ENCODE measurements around the gene JADE3.

The JADE3 gene

GRCh38 chrX:47059142-47059874 lies 147.1 kb downstream of the JADE3 start:
- TF ChIP-seq, protein P1, sequence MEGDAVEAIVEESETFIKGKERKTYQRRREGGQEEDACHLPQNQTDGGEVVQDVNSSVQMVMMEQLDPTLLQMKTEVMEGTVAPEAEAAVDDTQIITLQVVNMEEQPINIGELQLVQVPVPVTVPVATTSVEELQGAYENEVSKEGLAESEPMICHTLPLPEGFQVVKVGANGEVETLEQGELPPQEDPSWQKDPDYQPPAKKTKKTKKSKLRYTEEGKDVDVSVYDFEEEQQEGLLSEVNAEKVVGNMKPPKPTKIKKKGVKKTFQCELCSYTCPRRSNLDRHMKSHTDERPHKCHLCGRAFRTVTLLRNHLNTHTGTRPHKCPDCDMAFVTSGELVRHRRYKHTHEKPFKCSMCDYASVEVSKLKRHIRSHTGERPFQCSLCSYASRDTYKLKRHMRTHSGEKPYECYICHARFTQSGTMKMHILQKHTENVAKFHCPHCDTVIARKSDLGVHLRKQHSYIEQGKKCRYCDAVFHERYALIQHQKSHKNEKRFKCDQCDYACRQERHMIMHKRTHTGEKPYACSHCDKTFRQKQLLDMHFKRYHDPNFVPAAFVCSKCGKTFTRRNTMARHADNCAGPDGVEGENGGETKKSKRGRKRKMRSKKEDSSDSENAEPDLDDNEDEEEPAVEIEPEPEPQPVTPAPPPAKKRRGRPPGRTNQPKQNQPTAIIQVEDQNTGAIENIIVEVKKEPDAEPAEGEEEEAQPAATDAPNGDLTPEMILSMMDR (IDR thresholded peaks at IDR 0.05; ENCODE audit: insufficient read depth, low read length, poor library complexity, severe bottlenecking), result no peak
- no peaks in the 10 kb centered on the region for H3K27me3 ChIP-seq (replicated peaks; ENCODE audit: control insufficient read depth, insufficient read depth, low read length)
- no peak for DNase-seq (ENCODE audit: extremely low read depth, insufficient read length)
- H3K4me3 ChIP-seq (replicated peaks; ENCODE audit: low read depth, low read length), result no peak overlapping the region
- no peaks in the 10 kb centered on the region for H3K36me3 ChIP-seq (ENCODE audit: control insufficient read depth, insufficient read depth, low read length)

GRCh38 chrX:47060708-47061107 lies 148.5 kb downstream of the JADE3 start:
- TF ChIP-seq, protein P1 (IDR thresholded peaks at IDR 0.05; ENCODE audit: insufficient read depth, low read length, poor library complexity, severe bottlenecking), result no peak
- DNase-seq (ENCODE audit: extremely low read depth, insufficient read length), result no peak
- Histone ChIP-seq H3K36me3 (ENCODE audit: control insufficient read depth, insufficient read depth, low read length) (no peaks in the 10 kb centered on the region), H3K4me3 (replicated peaks; ENCODE audit: low read depth, low read length) (no peak overlapping the region), H3K27me3 (replicated peaks; ENCODE audit: control insufficient read depth, insufficient read depth, low read length) (no peaks in the 10 kb centered on the region)

DNA sequence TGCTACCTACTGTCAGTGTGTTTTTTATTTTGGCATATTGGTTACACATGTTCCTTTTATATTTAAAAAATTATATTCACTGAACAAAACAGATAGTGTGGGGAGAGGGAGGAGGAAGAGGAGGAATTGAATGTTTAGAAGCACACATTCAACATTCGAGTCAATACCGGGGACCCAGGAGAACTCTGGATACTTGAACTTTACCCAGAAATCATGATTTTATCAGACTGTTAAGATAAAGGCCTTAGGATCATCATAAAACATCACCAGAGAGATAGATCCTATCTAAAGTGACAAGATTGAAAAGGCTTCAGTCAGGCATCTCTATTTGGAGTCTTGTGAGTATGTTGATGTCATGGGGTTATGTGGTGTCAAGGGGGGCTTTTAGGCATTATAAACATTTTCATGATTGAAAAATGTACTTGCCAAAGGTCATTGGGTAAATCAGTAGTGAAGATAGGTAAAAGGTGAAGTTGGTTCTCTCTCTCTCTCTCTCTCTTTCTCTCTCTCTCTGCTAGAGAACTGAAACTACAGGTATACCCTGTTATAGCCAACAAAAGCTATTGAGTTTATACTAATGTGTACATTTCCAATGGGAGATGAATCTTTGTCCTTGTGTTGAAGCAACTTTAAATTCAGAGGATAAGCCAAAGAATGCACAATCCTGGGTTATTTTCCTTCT lies 149.2 kb downstream of the JADE3 start:
- Histone ChIP-seq H3K36me3 (ENCODE audit: control insufficient read depth, insufficient read depth, low read length) (no peaks in the 10 kb centered on the region), H3K27me3 (replicated peaks; ENCODE audit: control insufficient read depth, insufficient read depth, low read length) (no peaks in the 10 kb centered on the region)

GRCh38 chrX:47063179-47063578 lies 151.0 kb downstream of the JADE3 start:
- no peaks in the 10 kb centered on the region for H3K36me3 ChIP-seq (ENCODE audit: control insufficient read depth, insufficient read depth, low read length)
- DNase-seq (ENCODE audit: extremely low read depth, insufficient read length), result no peak
- H3K4me3 ChIP-seq (replicated peaks; ENCODE audit: low read depth, low read length), result no peak overlapping the region
- H3K27me3 ChIP-seq (replicated peaks; ENCODE audit: control insufficient read depth, insufficient read depth, low read length), result no peaks in the 10 kb centered on the region
- TF ChIP-seq, protein P1 (IDR thresholded peaks at IDR 0.05; ENCODE audit: insufficient read depth, low read length, poor library complexity, severe bottlenecking), result no peak

More for the DNA sequence above, 149.2 kb downstream of the JADE3 start:
- no peak for DNase-seq (ENCODE audit: extremely low read depth, insufficient read length)
- TF ChIP-seq, protein P1 (IDR thresholded peaks at IDR 0.05; ENCODE audit: insufficient read depth, low read length, poor library complexity, severe bottlenecking), result no peak
- H3K4me3 ChIP-seq (replicated peaks; ENCODE audit: low read depth, low read length), result no peak overlapping the region

DNA sequence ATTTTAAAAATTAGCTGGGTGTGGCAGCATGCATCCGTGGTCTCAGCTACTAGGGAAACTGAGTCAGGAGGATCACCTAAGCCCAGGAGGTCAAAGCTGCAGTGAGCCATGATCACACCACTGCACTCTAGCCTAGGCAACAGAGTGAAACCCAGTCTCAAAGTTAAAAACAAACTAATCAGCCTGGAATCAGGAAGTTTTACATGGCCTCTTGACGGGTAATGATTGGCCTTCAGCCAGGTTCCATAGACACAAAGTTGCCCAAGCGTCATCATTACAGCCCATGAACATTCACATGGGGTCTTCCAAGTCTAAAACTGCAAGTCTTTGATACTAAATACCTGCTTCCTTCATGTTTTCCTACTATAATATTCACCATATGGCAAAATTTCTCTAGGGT lies 156.0 kb downstream of the JADE3 start:
- H3K4me3 ChIP-seq (replicated peaks; ENCODE audit: low read depth, low read length), result no peak overlapping the region
- no peaks in the 10 kb centered on the region for H3K27me3 ChIP-seq (replicated peaks; ENCODE audit: control insufficient read depth, insufficient read depth, low read length)
- no peaks in the 10 kb centered on the region for H3K36me3 ChIP-seq (ENCODE audit: control insufficient read depth, insufficient read depth, low read length)
- TF ChIP-seq, protein P1 (IDR thresholded peaks at IDR 0.05; ENCODE audit: insufficient read depth, low read length, poor library complexity, severe bottlenecking), result no peak
- DNase-seq (ENCODE audit: extremely low read depth, insufficient read length), result no peak

Data from GM06990 (cell line).